Fibroblast of the aortic adventitia (primary cell): ENCODE results near the gene CDH22. TPM values are rescaled to one million over a fixed set of nuclear protein-coding genes. Genes with fewer than 3 reads are reported as not detected.

Experiments
- DNase-seq: peaks from one replicate; pipeline ENCODE4 v3.0.0-alpha.2; 2010; ENCODE audit warnings: low read depth
- H3K4me3 ChIP-seq: 2 replicates; pipeline ENCODE4 v1.5.1; 2011; ENCODE audit warnings: low read depth, mild to moderate bottlenecking, control low read depth, low read length, moderate library complexity
- total RNA-seq: library from RNA; depleted of rRNA; stranded (reverse); fragments of >200 nt; gene quantifications from 2 replicates; pipeline ENCODE4 v1.2.3, GENCODE V29; 2012; ENCODE audit warnings: low replicate concordance
- TF ChIP-seq, protein P1 (sequence below): IDR thresholded peaks from 2 replicates; pipeline ENCODE4 v1.5.1; 2011; ENCODE audit warnings: mild to moderate bottlenecking, low read length, control low read depth, inconsistent platforms; ENCODE audit not compliant: insufficient read depth

CDH22 gene
- total RNA-seq, 1 donor: not detected

DNA sequence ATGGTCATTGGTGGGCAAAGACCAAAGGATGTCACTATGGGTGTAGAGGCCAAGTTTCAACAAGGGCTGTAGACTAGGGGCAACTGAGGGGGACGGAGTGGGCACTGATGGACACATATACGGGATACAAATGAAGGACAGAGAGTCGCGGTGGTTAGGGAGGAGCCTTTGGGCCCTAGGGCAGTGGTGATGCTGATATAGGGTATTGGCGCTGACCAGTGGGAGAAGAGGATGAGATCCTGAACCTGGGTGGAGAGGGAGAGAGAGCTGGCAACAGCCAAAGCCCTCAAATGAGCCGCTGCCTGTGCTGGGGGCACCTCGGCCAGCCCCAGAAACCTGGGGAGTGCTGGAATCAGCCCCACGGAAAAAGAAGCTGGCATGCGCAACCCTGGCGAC lies 1.6 kb downstream of the CDH22 start:
- no peak for DNase-seq
- TF ChIP-seq, protein P1, sequence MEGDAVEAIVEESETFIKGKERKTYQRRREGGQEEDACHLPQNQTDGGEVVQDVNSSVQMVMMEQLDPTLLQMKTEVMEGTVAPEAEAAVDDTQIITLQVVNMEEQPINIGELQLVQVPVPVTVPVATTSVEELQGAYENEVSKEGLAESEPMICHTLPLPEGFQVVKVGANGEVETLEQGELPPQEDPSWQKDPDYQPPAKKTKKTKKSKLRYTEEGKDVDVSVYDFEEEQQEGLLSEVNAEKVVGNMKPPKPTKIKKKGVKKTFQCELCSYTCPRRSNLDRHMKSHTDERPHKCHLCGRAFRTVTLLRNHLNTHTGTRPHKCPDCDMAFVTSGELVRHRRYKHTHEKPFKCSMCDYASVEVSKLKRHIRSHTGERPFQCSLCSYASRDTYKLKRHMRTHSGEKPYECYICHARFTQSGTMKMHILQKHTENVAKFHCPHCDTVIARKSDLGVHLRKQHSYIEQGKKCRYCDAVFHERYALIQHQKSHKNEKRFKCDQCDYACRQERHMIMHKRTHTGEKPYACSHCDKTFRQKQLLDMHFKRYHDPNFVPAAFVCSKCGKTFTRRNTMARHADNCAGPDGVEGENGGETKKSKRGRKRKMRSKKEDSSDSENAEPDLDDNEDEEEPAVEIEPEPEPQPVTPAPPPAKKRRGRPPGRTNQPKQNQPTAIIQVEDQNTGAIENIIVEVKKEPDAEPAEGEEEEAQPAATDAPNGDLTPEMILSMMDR: no peak

DNA sequence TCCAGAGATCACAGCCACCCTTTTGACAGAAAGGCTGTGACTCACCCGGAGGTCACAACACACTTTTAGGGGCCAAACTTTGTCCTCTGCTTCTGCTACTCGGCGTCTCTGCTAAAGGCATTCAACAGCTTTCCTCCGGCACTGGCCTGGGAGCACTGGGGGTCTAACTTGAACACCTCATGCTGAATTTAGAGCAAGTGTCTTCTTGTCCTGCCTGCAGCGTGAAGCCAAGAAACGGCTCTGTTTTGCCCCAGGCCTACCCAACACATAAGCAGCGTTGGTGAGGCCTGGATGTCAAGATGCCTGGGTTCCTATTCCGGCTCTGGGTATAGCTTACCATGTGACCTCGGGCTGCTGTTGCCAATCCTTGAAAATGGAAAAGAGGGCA lies 2.3 kb downstream of the CDH22 start:
- DNase-seq: no peak
- no peak overlapping the region for H3K4me3 ChIP-seq
- TF ChIP-seq, protein P1: no peak

More for the DNA sequence above, 1.6 kb downstream of the CDH22 start:
- no peak overlapping the region for H3K4me3 ChIP-seq

DNA sequence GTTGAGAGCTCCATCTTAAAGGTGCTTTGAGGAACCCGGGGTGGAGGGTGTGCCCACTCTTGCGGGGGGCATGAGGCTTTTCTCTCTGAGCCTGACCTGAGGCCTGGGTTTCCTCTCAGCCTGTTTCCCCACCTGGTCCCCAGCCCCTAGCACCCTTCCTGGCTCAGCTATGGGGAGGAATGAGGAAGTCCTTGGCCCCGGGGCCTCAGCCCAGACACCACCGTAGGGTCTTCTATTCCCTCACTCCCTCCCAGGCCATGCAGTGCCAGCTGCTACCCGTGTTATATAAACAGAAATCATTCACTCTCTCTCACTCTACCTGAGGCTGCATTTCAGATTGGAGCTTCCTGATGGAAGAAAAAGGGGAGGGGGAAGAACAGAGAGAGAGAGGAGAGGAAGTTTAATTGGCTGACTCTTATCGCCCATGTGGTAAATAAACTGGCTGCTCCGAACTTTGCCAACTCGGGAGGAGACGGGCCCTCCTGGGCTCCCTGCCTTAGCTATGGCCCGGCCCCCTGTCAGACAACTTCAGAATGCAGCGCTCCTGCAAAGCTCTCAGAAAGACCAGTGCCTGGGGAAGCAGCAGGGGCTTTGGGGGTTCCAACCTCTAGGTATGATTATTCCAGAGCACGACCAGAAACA lies 2.8 kb downstream of the CDH22 start:
- TF ChIP-seq, protein P1: no peak
- H3K4me3 ChIP-seq: no peak overlapping the region

DNA sequence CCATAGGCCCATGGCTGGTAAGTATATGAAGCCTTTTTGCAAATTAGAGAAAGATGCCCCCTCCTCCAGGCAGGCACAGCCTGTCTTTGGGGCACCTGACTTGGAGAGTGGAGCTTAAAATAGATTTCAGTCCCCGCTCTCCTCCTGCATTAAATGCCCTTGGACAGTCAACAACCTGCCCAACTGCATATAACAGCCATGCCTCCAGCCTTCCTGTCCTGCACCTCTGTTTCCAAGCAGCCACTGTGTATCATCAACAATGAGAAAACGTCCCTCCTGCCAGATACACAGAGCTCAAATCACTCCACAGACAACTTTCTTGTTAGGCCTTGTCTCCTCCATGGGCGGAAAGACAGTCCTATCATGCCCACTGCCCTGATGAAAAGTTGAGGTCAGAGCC lies 3.4 kb downstream of the CDH22 start:
- DNase-seq: no peak
- TF ChIP-seq, protein P1: no peak
- H3K4me3 ChIP-seq: no peak overlapping the region

More for the DNA sequence above, 2.8 kb downstream of the CDH22 start:
- DNase-seq: no peak

DNA sequence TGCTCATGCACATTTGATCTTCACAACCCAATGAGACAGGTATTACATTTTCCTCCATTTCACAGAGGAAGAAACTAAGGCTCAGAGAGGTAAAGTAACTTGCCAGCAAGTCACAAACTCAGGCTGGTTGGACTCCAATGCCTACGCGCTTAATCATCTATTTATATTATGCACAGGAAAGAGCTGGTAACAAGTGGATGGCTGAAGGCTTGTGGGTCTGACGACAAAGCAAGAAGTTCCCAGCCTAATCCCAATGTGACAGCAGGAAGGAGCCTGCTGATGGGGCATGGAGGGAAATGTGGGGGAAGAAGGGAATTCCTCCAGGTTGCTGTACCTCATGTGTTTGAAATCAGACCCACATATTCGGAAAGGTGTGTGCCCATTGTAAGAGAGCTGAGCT lies 3.9 kb downstream of the CDH22 start:
- TF ChIP-seq, protein P1: no peak
- DNase-seq: no peak
- H3K4me3 ChIP-seq: no peak overlapping the region

DNA sequence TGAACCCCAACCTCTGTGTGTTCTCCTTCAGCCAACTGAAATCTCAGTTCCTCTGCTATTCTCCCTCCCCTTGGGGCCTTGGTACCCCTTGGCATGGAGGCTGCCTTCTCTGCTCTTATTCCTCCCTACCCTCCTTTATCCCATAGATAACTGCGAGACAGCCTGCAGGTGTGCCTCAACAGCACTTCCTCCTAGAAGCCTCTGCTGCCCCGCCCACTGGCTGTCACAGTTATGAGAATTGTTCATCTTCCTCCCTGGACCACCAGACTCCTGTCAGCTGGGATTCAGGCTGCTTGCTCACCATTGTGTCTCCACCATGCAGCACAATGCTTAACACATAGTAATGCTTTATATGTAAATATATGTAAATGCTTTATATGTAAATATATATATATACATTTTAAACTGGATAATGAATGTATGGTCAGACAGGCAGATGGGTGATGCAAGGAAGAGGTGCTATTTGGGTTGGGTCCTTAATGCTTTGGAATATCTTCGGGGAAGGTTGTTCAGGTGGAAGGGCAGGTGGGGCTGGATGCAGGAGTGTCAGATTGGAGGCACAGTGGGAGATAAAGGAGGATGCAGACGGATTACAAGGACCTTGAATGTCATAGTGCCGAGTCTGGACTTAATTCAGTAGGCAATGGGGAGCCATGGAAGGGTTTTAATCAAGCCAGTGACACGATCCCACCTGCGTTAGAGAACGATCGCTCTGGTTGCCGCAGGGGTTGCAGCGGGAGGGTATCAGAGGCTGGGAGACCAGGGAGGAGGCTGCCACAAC lies 4.9 kb downstream of the CDH22 start:
- TF ChIP-seq, protein P1: no peak
- H3K4me3 ChIP-seq: no peak overlapping the region
- no peak for DNase-seq

DNA sequence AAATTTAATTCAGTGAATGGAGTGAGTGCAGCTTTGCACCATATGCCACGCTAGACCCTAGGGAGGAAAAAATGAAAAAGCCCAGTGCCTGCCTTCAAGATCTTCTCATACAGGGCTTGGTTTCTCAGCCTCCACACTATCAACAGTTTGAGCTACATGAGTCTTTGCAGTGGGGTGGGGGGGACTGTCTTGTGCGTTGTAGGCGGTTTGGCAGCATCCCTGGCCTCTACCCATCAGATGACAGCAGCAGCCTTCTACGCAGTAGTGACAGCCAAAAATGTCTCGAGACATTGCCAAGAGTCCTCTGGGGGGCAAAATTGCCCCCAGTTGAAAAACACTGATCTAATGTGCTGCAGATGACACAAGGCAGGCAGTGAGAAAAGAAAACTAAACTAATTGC lies 6.2 kb downstream of the CDH22 start:
- TF ChIP-seq, protein P1: no peak

More for the DNA sequence above, 6.2 kb downstream of the CDH22 start:
- DNase-seq: no peak
- H3K4me3 ChIP-seq: no peak overlapping the region
